NCI-H226 (cell line): Measurements from ENCODE around the gene TRIM47.

Source experiments
- DNase-seq: peaks from one replicate; pipeline ENCODE4 v3.0.0-alpha.2; 2015

Gene TRIM47

DNA sequence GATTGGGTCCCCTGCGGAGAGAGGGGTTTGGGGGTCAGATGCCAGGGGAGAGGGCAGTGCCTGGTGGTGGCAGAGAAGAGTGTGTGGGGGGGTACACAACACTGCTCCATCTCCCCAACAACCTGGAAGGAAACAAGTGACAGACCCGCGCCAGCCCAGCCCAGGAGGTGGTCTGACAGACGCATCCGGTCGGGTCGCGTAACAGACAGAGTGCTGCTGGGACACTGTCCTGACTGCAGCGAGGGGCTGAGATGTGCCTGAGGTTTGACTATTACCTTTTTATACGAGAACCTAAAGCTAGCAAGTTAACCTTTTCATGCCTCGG, 50.3 kb downstream of the TRIM47 start:
- DNase-seq, result no peak

GRCh38 chr17:75827308-75828075, 50.9 kb downstream of the TRIM47 start:
- DNase-seq, result no peak

DNA sequence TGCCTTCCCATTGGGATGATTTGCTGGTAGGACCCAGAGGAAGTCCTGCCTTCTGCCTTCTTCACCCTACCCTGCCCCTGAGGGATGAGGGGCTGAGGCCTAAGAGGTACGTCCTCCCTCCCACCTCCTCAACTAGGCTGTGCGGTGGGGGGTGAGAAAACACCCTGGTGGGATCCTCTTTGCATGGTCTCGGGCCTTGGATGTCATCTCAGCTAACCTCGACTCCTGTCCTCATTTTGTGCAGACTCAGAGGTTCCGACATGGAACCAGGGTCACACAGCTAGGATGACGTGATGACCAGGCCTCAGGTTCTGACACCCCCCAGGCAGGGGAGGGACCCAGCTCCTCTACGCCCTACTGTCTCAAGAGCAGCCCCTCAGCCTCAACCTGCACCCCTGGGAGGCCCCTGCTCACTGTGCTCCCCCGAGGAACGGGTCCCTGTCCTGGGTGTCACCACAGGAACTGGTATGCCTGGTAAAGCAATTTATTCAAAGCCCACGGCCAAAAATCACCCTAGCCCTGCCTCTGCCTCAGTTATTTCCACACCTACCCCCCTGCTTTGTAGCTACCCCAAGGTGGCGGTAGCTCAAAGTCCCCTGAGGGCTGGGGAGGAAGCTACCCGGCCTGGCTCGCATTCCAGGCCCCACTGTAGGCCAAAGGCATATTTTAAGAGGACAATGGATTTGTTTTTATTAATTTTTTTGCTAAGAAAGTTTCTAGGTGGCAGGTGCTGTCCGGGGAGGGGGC, 51.6 kb downstream of the TRIM47 start:
- DNase-seq, result no peak

- DNase-seq, result no peak
Measured at GRCh38 chr17:75825748-75826370, 52.5 kb downstream of the TRIM47 start.

DNA sequence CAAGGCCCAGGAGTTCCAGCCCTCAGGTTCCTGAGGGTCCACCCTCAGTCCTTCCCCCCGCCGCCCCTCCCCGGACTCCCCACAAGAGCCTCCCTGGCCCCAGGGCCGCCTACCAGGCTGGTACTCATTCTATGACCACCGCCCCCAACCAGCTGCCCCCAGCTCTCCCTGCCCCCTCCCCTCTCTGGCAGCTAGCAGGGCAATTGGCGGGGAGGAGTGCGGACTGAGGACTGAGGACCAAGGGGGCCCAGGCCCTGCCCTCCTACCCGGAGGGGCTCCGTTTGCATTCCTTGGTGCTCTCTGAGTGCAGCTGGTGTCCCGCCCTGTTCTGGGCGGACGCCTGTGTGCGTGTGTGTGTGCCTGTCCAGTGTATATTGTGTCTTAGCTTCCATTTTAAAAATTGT, 53.2 kb downstream of the TRIM47 start:
- no peak for DNase-seq

DNA sequence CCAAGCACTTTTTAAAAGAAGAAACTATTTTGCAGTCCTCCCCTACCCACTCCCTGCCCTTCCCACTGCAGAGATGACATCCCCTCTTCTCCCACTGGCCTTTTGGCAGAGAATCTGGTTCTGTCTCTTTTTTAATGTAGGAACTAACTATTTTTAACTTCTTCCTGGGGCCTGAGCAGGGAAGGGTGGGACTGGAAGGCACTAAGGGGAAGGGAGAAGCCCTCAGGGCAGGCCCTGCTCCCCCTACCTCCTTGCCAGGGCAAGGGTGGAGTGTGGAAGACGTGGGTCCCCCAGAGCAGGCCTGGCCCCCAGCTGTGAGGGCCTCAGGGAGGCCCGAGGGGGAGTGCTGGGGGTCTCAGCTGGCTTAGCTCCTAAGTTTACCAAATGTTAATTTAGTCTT, 53.7 kb downstream of the TRIM47 start:
- no peak for DNase-seq
